Mucosa of descending colon (tissue), 3 donors: ENCODE data around the gene MBIP. TPM values are rescaled to one million over a fixed set of nuclear protein-coding genes. Genes with fewer than 3 reads are reported as not detected.
A peak's percentile ranks its signal among the peaks of the same experiment; 100 is the strongest.

Experiments used
- ATAC-seq: fragments of 200-7000 bp; cut with Tn5 transposase; one replicate; pipeline ENCODE4 v1.9.1; 2020; ENCODE audit warnings: mild to moderate bottlenecking, moderate library complexity
- DNase-seq, 3 donors: peaks; one replicate each; pipeline ENCODE4 v3.0.0-alpha.2; 2020
- H3K36me3 ChIP-seq: fragments of 200-600 bp; one replicate; pipeline ENCODE4 v1.8.0; 2021; ENCODE audit warnings: low read depth, mild to moderate bottlenecking
- H3K4me1 ChIP-seq: fragments of 200-600 bp; one replicate; pipeline ENCODE4 v1.8.0; 2021; ENCODE audit warnings: low read depth, mild to moderate bottlenecking
- H3K4me3 ChIP-seq: fragments of 200-600 bp; one replicate; pipeline ENCODE4 v1.8.0; 2021; ENCODE audit warnings: mild to moderate bottlenecking
- H3K9me3 ChIP-seq: fragments of 200-600 bp; one replicate; pipeline ENCODE4 v1.8.0; 2021; ENCODE audit warnings: mild to moderate bottlenecking
- CTCF ChIP-seq: fragments of 200-600 bp; IDR thresholded peaks from one replicate; pipeline ENCODE4 v1.8.0; 2022; ENCODE audit warnings: antibody characterized with exemption, mild to moderate bottlenecking
- intact Hi-C, 2 donors: fragments of 100-400 bp; cut with DNase I in 1 of 2; cut with micrococcal nuclease in 1 of 2; formaldehyde crosslinking; loops; one replicate each; pipeline versions ENCODE4 v1.11.0 to v1.11.1; 2022; cut with DNase I, micrococcal nuclease
- total RNA-seq, 3 donors: library from RNA; stranded (reverse); fragmentation: NEBNext Ultra II Directional in 2 of 3; extraction: Animal tissue kit (Norgen Biotek cat#: 25700) in 2 of 3; gene quantifications; one replicate each; pipeline versions ENCODE4 v1.2.1 to v1.2.4, GENCODE V29; 2021 to 2023
- donor health status: DM: no; HTN: no; CAD: no; lungs with moderate emphysema.
- donor health status: DM: no; HTN: no; CAD: no.
- donor health status: DM: no; HTN: yes; CAD: no.

The MBIP gene
- total RNA-seq, 3 donors from 2014 or later, result 20.6 to 22.6 (median 21.4) TPM

GRCh38 chr14:36313898-36314297 lies 6.5 kb downstream of the MBIP start:
- DNase-seq (no peak), ATAC-seq (no peak)
- Histone ChIP-seq H3K4me1 (peaks cover 11% of the 10 kb centered on the region), H3K4me3 (no peak overlapping the region), H3K36me3 (no peaks in the 10 kb centered on the region), H3K9me3 (no peaks in the 10 kb centered on the region)
- TF ChIP-seq CTCF, result no peak
- intact Hi-C loops, result no loop called here

- ATAC-seq (no peak), DNase-seq (no peak)
- Histone ChIP-seq H3K4me3 (no peak overlapping the region), H3K4me1 (peaks cover 10% of the 10 kb centered on the region), H3K9me3 (no peaks in the 10 kb centered on the region), H3K36me3 (no peaks in the 10 kb centered on the region)
- no peak for TF ChIP-seq CTCF
- intact Hi-C loops, result no loop called here
These were observed 7.2 kb downstream of the MBIP start for GRCh38 chr14:36313206-36313605.

GRCh38 chr14:36306836-36307235 lies 13.6 kb downstream of the MBIP start:
- no peaks in the 10 kb centered on the region for H3K9me3 ChIP-seq
- H3K4me3 ChIP-seq, result no peak overlapping the region
- intact Hi-C loops, result no loop called here
- no peaks in the 10 kb centered on the region for H3K4me1 ChIP-seq
- no peak for TF ChIP-seq CTCF
- no peak for ATAC-seq
- no peak for DNase-seq
- no peaks in the 10 kb centered on the region for H3K36me3 ChIP-seq

GRCh38 chr14:36304895-36305294 lies 15.5 kb downstream of the MBIP start:
- H3K4me3 ChIP-seq, result no peak overlapping the region
- ATAC-seq, result no peak
- intact Hi-C loops, result no loop called here
- TF ChIP-seq CTCF, result no peak
- H3K36me3 ChIP-seq, result no peaks in the 10 kb centered on the region
- H3K9me3 ChIP-seq, result no peaks in the 10 kb centered on the region
- no peak for DNase-seq
- no peaks in the 10 kb centered on the region for H3K4me1 ChIP-seq

GRCh38 chr14:36303960-36304359 lies 16.5 kb downstream of the MBIP start:
- Histone ChIP-seq H3K36me3 (no peaks in the 10 kb centered on the region), H3K4me3 (no peak overlapping the region), H3K9me3 (no peaks in the 10 kb centered on the region), H3K4me1 (no peaks in the 10 kb centered on the region)
- ATAC-seq (no peak), DNase-seq (no peak)
- TF ChIP-seq CTCF, result no peak
- intact Hi-C loops, result no loop called here

GRCh38 chr14:36302823-36303222 lies 17.6 kb downstream of the MBIP start:
- DNase-seq (no peak), ATAC-seq (peak; percentile 38)
- intact Hi-C loops, result no loop called here
- Histone ChIP-seq H3K36me3 (no peaks in the 10 kb centered on the region), H3K9me3 (no peaks in the 10 kb centered on the region), H3K4me1 (no peaks in the 10 kb centered on the region), H3K4me3 (no peak overlapping the region)
- TF ChIP-seq CTCF, result no peak
